Left ventricle myocardium superior (tissue), 1 donor: ENCODE results near the gene RBP4. TPM values are rescaled to one million over a fixed set of nuclear protein-coding genes. Genes with fewer than 3 reads are reported as not detected.

ENCODE experiments used
- total RNA-seq: library from RNA; stranded (reverse); fragmentation: NEBNext Ultra II Directional; extraction: Animal tissue kit (Norgen Biotek cat#: 25700); gene quantifications from one replicate; pipeline ENCODE4 v1.2.1, GENCODE V29; 2021
- donor health status: DM: no; HTN: yes; CAD: no; lungs with severe emphysema.

RBP4 gene
- total RNA-seq, 1 donor from 2014 or later, result 4.2 TPM

Other genes starting within 250 kb of the RBP4 start
- 21.0 TPM for gene MYOF, start 118.9 kb downstream of the RBP4 start, total RNA-seq
- gene CEP55, start 104.6 kb downstream of the RBP4 start, total RNA-seq, result 0.40 TPM
- 0.07 TPM for gene FFAR4, start 34.6 kb downstream of the RBP4 start, total RNA-seq
- not detected for gene PDE6C, start 11.3 kb upstream of the RBP4 start, total RNA-seq
- 15.5 TPM for gene FRA10AC1, start 101.4 kb upstream of the RBP4 start, total RNA-seq
- not detected for gene LGI1, start 156.7 kb upstream of the RBP4 start, total RNA-seq